Osteoblast (primary cell): Measurements from ENCODE around the gene GAP43. TPM values are rescaled to one million over a fixed set of nuclear protein-coding genes. Genes with fewer than 3 reads are reported as not detected.

ENCODE experiments used
- DNase-seq: peaks from one replicate; pipeline ENCODE4 v3.0.0; 2011; ENCODE audit warnings: low spot score, mixed read lengths; ENCODE audit not compliant: insufficient read length; ENCODE audit errors: missing footprints
- H2AFZ ChIP-seq: 2 replicates; pipeline ENCODE4 v1.6.0; 2011; ENCODE audit warnings: mild to moderate bottlenecking, low read length
- H3K27ac ChIP-seq: 2 replicates; pipeline ENCODE4 v1.5.1; 2011; ENCODE audit warnings: mild to moderate bottlenecking, low read depth, low read length, moderate library complexity
- H3K27me3 ChIP-seq: 2 replicates; pipeline ENCODE4 v1.6.0; 2012; ENCODE audit warnings: mild to moderate bottlenecking, control low read depth, inconsistent platforms, low read length, moderate library complexity; ENCODE audit not compliant: insufficient read depth
- H3K36me3 ChIP-seq: 2 replicates; pipeline ENCODE4 v1.5.1; 2011; ENCODE audit warnings: mild to moderate bottlenecking, low read length, control low read depth, moderate library complexity; ENCODE audit not compliant: insufficient read depth
- H3K4me1 ChIP-seq: 2 replicates; pipeline ENCODE4 v1.5.1; 2011; ENCODE audit warnings: mild to moderate bottlenecking, low read length, control low read depth, moderate library complexity; ENCODE audit not compliant: insufficient read depth
- H3K4me2 ChIP-seq: 2 replicates; pipeline ENCODE4 v1.6.0; 2011; ENCODE audit warnings: mild to moderate bottlenecking, low read length; ENCODE audit not compliant: insufficient read depth
- H3K4me3 ChIP-seq: fragments of 200-600 bp; sonication (generic); 3 replicates; pipeline ENCODE4 v1.5.1; 2012; ENCODE audit warnings: mild to moderate bottlenecking, low read length, inconsistent platforms; ENCODE audit not compliant: insufficient read depth
- H3K79me2 ChIP-seq: 2 replicates; pipeline ENCODE4 v1.6.0; 2012; ENCODE audit warnings: mild to moderate bottlenecking, low read length, control low read depth, inconsistent platforms; ENCODE audit not compliant: insufficient read depth
- H3K9me3 ChIP-seq: 2 replicates; pipeline ENCODE4 v1.5.1; 2011; ENCODE audit warnings: low read depth, low read length, control low read depth
- H4K20me1 ChIP-seq: 2 replicates; pipeline ENCODE4 v1.6.0; 2012; ENCODE audit warnings: mild to moderate bottlenecking, low read length, control low read depth; ENCODE audit not compliant: insufficient read depth
- CTCF ChIP-seq: IDR thresholded peaks from 2 replicates; pipeline ENCODE4 v1.5.1; 2011; ENCODE audit warnings: mild to moderate bottlenecking, low read depth, low read length, moderate library complexity; ENCODE audit errors: extremely low read depth
- total RNA-seq: library from RNA; depleted of rRNA; stranded (reverse); fragments of >200 nt; gene quantifications from 2 replicates; pipeline ENCODE4 v1.2.3, GENCODE V29; 2012

Gene GAP43
- total RNA-seq, 1 donor: 3.6 TPM

GRCh38 chr3:115660646-115661337 lies 37.5 kb downstream of the GAP43 start:
- H3K4me1 ChIP-seq: peaks cover 17% of the 10 kb centered on the region
- H3K27me3 ChIP-seq: no peaks in the 10 kb centered on the region
- H4K20me1 ChIP-seq: no peaks in the 10 kb centered on the region
- no peak for DNase-seq
- no peak overlapping the region for H2AFZ ChIP-seq
- H3K36me3 ChIP-seq: no peaks in the 10 kb centered on the region
- no peaks in the 10 kb centered on the region for H3K79me2 ChIP-seq
- H3K9me3 ChIP-seq: no peaks in the 10 kb centered on the region
- no peak overlapping the region for H3K27ac ChIP-seq
- TF ChIP-seq CTCF: no peak
- H3K4me3 ChIP-seq: no peak overlapping the region
- H3K4me2 ChIP-seq: no peak overlapping the region

- DNase-seq: no peak
- no peak overlapping the region for H3K4me3 ChIP-seq
- TF ChIP-seq CTCF: no peak
- H3K9me3 ChIP-seq: no peaks in the 10 kb centered on the region
- no peaks in the 10 kb centered on the region for H3K79me2 ChIP-seq
- no peak overlapping the region for H3K27ac ChIP-seq
- H3K4me1 ChIP-seq: peaks cover 23% of the 10 kb centered on the region
- no peak overlapping the region for H2AFZ ChIP-seq
- H4K20me1 ChIP-seq: no peaks in the 10 kb centered on the region
- no peak overlapping the region for H3K4me2 ChIP-seq
- H3K27me3 ChIP-seq: no peaks in the 10 kb centered on the region
- H3K36me3 ChIP-seq: no peaks in the 10 kb centered on the region
These were observed 39.0 kb downstream of the GAP43 start for GRCh38 chr3:115662356-115662755.

- Histone ChIP-seq H4K20me1 (no peaks in the 10 kb centered on the region), H3K27ac (no peak overlapping the region), H2AFZ (no peak overlapping the region), H3K79me2 (no peaks in the 10 kb centered on the region), H3K4me3 (no peak overlapping the region), H3K4me2 (no peak overlapping the region), H3K4me1 (peaks cover 16% of the 10 kb centered on the region), H3K9me3 (no peaks in the 10 kb centered on the region), H3K36me3 (no peaks in the 10 kb centered on the region), H3K27me3 (no peaks in the 10 kb centered on the region)
- TF ChIP-seq CTCF: no peak
- DNase-seq: no peak
These were observed 40.1 kb downstream of the GAP43 start for GRCh38 chr3:115663414-115663813.

DNA sequence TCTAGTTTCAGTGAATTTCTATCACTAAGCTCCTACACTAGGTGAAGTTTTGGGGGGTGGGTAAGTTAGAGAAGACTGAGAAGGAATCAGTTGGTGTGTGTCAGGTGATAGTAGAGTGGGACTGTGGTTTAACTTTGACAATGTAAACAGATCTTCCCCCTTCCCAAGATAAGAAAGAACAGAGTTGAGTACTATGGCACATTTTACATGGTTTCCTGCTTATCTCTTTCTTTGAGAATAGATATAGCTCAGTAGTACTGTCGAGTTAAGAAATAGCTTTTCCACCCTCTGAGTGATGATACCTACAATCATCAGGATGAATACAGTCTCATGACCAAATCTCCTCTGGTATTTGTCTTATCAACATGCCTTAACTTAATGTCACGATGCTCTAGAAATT lies 42.8 kb downstream of the GAP43 start:
- no peak overlapping the region for H3K4me2 ChIP-seq
- DNase-seq: no peak
- no peak for TF ChIP-seq CTCF

More for the DNA sequence above, 42.8 kb downstream of the GAP43 start:
- Histone ChIP-seq H3K36me3 (no peaks in the 10 kb centered on the region), H3K79me2 (no peaks in the 10 kb centered on the region), H3K27me3 (no peaks in the 10 kb centered on the region), H3K27ac (no peak overlapping the region), H3K4me1 (peaks cover 6% of the 10 kb centered on the region), H4K20me1 (no peaks in the 10 kb centered on the region), H2AFZ (no peak overlapping the region), H3K4me3 (no peak overlapping the region), H3K9me3 (no peaks in the 10 kb centered on the region)
